Measurements from ENCODE around the gene ASTN2. TPM values are rescaled to one million over a fixed set of nuclear protein-coding genes. Genes with fewer than 3 reads are reported as not detected.

Gene ASTN2
- total and polyA plus RNA-seq, 9 of the 15 experiments (the other 6 are each of a cell fraction or from before 2014, with no cell fraction given): 0.56 to 3.5 (median 1.9) TPM

GRCh38 chr9:116420993-116421538 lies 993.8 kb downstream of the ASTN2 start (continued):
- TF ChIP-seq BRF2 (IDR thresholded peaks at IDR 0.05; ENCODE audit: borderline replicate concordance, insufficient read depth, insufficient read length): no peak
- no peak for TF ChIP-seq POLR2AphosphoS2 (IDR thresholded peaks at IDR 0.05; ENCODE audit: low read length)
- no peak; the same call in 1 of the 2 replicates for TF ChIP-seq NFRKB (IDR thresholded peaks at IDR 0.05; ENCODE audit: low read depth)
- no peak for TF ChIP-seq MTA3 (IDR thresholded peaks at IDR 0.05; ENCODE audit: borderline replicate concordance)
- TF ChIP-seq IRF9 (tag; IDR thresholded peaks at IDR 0.05): no peak; the same call in 1 of the 2 replicates
- no peak for TF ChIP-seq ZNF75A (CRISPR knock-in tag; IDR thresholded peaks at IDR 0.05)
- TF ChIP-seq ETV1 (tag; conservative IDR thresholded peaks at IDR 0.05; ENCODE audit: low read depth): no peak; the same call in 1 of the 2 replicates
- no peak for TF ChIP-seq GABPB1 (CRISPR knock-in tag; IDR thresholded peaks at IDR 0.05)
- no peak for TF ChIP-seq SP1 (CRISPR knock-in tag; IDR thresholded peaks at IDR 0.05)
- TF ChIP-seq PREB (CRISPR knock-in tag; IDR thresholded peaks at IDR 0.05): no peak
- peak; percentile 74 for TF ChIP-seq TCF3 (CRISPR knock-in tag; IDR thresholded peaks at IDR 0.05)
- no peak for TF ChIP-seq E2F6 (IDR thresholded peaks at IDR 0.05; ENCODE audit: borderline replicate concordance in 1 of 2, extremely low read depth in 1 of 2, insufficient read depth in 1 of 2, insufficient read length in 1 of 2, low read depth in 1 of 2, low read length in 1 of 2, poor library complexity in 1 of 2, severe bottlenecking in 1 of 2)
- no peak for TF ChIP-seq FIP1L1 (IDR thresholded peaks at IDR 0.05; ENCODE audit: low read depth, low read length, poor library complexity, severe bottlenecking)
- TF ChIP-seq SRSF7 (optimal IDR thresholded peaks at IDR 0.05; ENCODE audit: low read depth, low read length): no peak
- no peak for TF ChIP-seq RAD51 (IDR thresholded peaks at IDR 0.05; ENCODE audit: borderline replicate concordance, low read depth)
- TF ChIP-seq PTTG1 (tag; IDR thresholded peaks at IDR 0.05; ENCODE audit: low read depth): 0 out of 2 replicates have a peak, but pooled peaks have one; percentile 47
- peak; percentile 91 for TF ChIP-seq ELF4 (CRISPR knock-in tag; IDR thresholded peaks at IDR 0.05)
- TF ChIP-seq CREBBP (IDR thresholded peaks at IDR 0.05; ENCODE audit: low read depth, low read length): no peak
- no peak for TF ChIP-seq ZBTB43 (CRISPR knock-in tag; IDR thresholded peaks at IDR 0.05)

Data from K562 (cell line).